ENCODE data around the gene MRPL49. TPM values are rescaled to one million over a fixed set of nuclear protein-coding genes. Genes with fewer than 3 reads are reported as not detected.

The MRPL49 gene
- total RNA-seq, 1 donor from 2014 or later, result 40.8 TPM

DNA sequence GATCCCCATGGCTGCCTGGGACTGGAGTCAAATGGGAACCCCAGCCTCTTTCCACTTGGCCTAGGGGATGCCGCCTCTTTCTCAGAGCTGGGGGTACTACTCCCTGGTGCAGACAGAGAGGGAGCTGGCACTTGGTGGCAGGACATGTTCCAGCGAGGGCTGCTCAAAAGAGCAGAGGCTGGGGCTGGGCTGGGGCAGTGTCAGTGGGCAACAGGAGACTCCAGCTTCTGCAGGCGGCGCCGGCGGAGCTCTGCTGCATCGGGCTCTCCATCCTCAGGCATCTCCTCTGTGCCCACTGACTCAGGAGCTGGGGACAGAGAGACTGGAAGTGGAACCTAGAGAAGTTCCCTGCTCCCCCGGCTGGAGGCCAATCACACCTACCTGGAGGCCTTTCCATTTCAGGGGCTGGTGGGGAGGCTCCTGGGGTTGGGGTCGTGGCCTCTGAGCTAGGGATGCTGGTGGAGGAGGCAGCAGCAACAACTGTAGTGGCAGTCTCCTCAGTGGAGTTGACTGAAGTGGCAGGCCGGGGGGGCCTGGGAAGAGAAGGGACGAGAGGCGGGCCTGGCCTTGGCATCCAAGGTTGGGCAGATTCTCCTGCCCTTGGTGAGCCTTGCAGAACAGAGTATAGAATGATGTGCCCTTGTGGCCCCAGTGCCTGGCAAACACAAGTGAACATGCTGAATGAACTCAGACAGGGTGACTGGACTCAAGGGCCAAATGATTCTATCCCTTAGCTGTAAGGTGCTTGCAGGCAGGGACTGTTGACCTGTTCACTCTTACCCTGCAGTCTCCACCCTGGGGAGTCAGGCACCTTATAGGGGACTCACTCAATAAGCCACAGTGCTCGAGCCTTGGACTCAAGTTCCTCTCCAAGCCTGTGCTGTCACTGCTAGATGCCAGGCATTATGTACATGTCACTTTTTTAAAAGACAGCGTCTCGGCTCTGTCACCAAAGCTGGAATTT lies 6.3 kb downstream of the MRPL49 start:
- Histone ChIP-seq H3K4me3 (no peak overlapping the region), H3K9me3 (no peaks in the 10 kb centered on the region), H3K4me1 (peaks cover 15% of the 10 kb centered on the region), H3K27me3 (ENCODE audit: low read depth) (no peaks in the 10 kb centered on the region), H3K27ac (no peak overlapping the region), H3K36me3 (peaks cover 91% of the 10 kb centered on the region)
- TF ChIP-seq, protein P1, sequence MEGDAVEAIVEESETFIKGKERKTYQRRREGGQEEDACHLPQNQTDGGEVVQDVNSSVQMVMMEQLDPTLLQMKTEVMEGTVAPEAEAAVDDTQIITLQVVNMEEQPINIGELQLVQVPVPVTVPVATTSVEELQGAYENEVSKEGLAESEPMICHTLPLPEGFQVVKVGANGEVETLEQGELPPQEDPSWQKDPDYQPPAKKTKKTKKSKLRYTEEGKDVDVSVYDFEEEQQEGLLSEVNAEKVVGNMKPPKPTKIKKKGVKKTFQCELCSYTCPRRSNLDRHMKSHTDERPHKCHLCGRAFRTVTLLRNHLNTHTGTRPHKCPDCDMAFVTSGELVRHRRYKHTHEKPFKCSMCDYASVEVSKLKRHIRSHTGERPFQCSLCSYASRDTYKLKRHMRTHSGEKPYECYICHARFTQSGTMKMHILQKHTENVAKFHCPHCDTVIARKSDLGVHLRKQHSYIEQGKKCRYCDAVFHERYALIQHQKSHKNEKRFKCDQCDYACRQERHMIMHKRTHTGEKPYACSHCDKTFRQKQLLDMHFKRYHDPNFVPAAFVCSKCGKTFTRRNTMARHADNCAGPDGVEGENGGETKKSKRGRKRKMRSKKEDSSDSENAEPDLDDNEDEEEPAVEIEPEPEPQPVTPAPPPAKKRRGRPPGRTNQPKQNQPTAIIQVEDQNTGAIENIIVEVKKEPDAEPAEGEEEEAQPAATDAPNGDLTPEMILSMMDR (IDR thresholded peaks at IDR 0.05), result no peak
- ATAC-seq (no peak), DNase-seq (no peak)
- intact Hi-C loops (cut with DNase I), result no loop called here

DNA sequence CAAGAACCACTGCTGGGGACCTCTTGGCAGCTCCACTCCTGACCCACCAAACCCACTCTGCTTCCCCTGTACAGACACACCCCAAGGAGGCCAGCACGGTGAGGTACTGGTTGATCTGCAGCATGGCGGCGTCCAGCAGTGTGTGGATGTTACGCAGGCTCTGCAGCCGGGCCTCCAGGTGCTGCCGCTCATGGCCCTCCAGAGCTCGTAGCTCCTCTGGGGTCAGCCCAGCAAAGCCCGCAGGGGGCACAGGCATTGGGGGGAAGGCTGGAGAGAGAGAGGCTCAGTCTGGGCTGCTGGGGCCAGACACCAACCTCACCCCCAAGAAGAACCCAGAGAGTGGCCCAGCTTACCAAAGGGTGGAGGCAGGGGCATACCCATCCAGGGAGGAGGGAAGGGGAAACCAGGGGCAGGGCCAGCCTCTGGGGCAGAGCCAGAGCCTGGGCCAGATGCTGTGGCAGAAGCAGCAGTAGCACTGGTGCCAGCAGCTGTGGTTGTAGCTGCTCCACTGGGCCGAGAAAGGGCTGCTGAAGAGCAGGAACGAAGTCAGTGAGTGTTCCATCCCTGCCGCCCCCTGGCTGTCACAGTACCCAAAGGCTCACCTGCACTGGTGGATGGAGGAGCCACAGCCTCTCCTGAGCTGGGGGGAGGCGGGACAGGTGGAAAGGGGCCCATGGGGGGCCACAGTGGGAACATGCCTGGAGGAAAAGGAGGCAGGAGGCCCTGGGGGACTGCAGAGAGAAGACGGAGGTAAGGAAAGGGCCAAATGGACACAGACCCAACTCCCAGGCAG lies 7.7 kb downstream of the MRPL49 start:
- H3K9me3 ChIP-seq, result no peaks in the 10 kb centered on the region
- no peak for ATAC-seq
- intact Hi-C loops (cut with DNase I), result no loop called here
- no peaks in the 10 kb centered on the region for H3K27me3 ChIP-seq (ENCODE audit: low read depth)
- peaks cover 83% of the 10 kb centered on the region for H3K36me3 ChIP-seq
- DNase-seq, result no peak
- TF ChIP-seq, protein P1 (IDR thresholded peaks at IDR 0.05), result no peak
- H3K4me1 ChIP-seq, result peaks cover 19% of the 10 kb centered on the region
- H3K4me3 ChIP-seq, result no peak overlapping the region
- H3K27ac ChIP-seq, result no peak overlapping the region

DNA sequence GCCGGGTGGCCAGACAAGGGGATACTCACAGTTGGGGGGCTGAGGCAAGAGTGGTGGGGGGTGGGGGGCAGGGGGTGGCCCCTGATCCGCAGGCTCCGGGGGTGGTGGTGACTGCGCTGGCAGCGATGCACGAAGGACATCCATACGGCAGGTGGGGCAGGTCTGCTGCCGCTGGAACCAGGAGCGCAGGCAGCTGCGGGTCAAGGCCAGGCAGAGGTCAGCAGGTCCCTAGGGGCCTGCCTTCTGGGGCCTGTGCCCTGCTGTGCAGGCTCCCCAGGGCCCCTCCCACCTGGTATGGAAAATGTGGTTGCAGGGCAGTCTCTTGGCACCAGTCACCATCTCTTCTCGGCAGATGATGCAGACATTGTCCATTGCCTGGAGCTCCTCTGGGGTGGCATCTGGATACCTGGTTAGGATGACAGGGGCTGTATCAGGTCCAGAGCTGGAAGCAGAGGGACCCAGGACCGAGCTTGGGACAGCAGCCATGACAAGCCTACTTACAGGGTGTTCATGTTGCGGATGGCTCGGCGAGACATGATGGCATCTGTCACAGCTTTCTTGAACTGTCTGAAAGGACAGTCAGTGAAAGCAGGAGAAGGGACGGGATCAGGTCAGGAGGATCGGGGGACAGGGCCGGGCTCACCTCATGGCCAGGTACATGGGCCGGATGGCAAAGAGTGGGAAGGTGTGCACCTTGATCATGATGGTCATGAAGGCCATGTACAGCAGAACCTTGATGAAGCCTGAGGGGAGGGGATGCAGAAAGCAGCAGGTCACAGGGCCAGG lies 8.7 kb downstream of the MRPL49 start:
- intact Hi-C loops (cut with DNase I), result no loop called here
- H3K4me1 ChIP-seq, result peaks cover 26% of the 10 kb centered on the region
- H3K27me3 ChIP-seq (ENCODE audit: low read depth), result no peaks in the 10 kb centered on the region
- no peak for ATAC-seq
- TF ChIP-seq, protein P1 (IDR thresholded peaks at IDR 0.05), result no peak
- H3K36me3 ChIP-seq, result peaks cover 73% of the 10 kb centered on the region
- no peaks in the 10 kb centered on the region for H3K9me3 ChIP-seq
- DNase-seq, result no peak
- no peak overlapping the region for H3K4me3 ChIP-seq
- H3K27ac ChIP-seq, result no peak overlapping the region

DNA sequence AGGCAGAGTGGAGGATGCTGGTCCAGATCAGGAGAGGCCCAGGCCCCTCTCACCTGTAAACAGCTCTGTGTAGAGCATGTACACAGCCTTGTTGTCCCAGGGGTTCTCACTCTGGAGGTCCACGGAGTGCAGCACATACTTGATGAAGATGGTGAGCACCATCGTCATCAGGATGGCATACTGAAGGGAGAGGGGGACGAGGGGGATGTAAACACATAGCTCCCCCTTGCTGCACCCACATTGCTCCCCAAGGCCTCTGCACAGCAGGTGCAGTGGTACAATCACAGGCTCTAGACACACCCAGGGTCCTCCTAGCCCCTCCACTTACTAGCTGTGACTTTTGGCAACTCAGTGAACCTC lies 9.3 kb downstream of the MRPL49 start:
- no peak for DNase-seq
- no peaks in the 10 kb centered on the region for H3K9me3 ChIP-seq

More for the DNA sequence above, 9.3 kb downstream of the MRPL49 start:
- Histone ChIP-seq H3K27ac (no peak overlapping the region), H3K27me3 (ENCODE audit: low read depth) (no peaks in the 10 kb centered on the region), H3K4me3 (no peak overlapping the region), H3K4me1 (peaks cover 29% of the 10 kb centered on the region), H3K36me3 (peaks cover 67% of the 10 kb centered on the region)
- TF ChIP-seq, protein P1 (IDR thresholded peaks at IDR 0.05), result no peak
- ATAC-seq, result no peak
- intact Hi-C loops (cut with DNase I), result no loop called here
